Subcutaneous abdominal adipose tissue (tissue), 5 donors: ENCODE results near the gene DNAJC6.

Experiments
- H3K27ac ChIP-seq: one replicate; pipeline ENCODE4 v1.7.0; 2013; ENCODE audit warnings: low read depth, mild to moderate bottlenecking, inconsistent platforms, low read length, moderate library complexity
- H3K27me3 ChIP-seq, 5 donors: one replicate each; pipeline ENCODE4 v1.7.0; 2013; ENCODE audit warnings: low read length in 5 of 5, inconsistent platforms in 1 of 5; ENCODE audit not compliant: control insufficient read depth in 5 of 5, insufficient read depth in 4 of 5
- H3K36me3 ChIP-seq, 5 donors: one replicate each; pipeline ENCODE4 v1.7.0; 2013; ENCODE audit warnings: low read length in 5 of 5; ENCODE audit not compliant: control insufficient read depth in 5 of 5, insufficient read depth in 5 of 5
- H3K4me1 ChIP-seq, 5 donors: one replicate each; pipeline ENCODE4 v1.7.0; 2013; ENCODE audit warnings: low read length in 5 of 5, mild to moderate bottlenecking in 3 of 5, moderate library complexity in 1 of 5; ENCODE audit not compliant: control insufficient read depth in 5 of 5, insufficient read depth in 5 of 5
- H3K4me3 ChIP-seq, 5 donors: one replicate each; pipeline ENCODE4 v1.7.0; 2013; ENCODE audit warnings: low read length in 5 of 5, low read depth in 1 of 5
- H3K9ac ChIP-seq, 5 donors: one replicate each; pipeline ENCODE4 v1.7.0; 2013; ENCODE audit warnings: low read length in 5 of 5, mild to moderate bottlenecking in 4 of 5, moderate library complexity in 3 of 5
- H3K9me3 ChIP-seq, 5 donors: one replicate each; pipeline ENCODE4 v1.7.0; 2013; ENCODE audit warnings: low read length in 5 of 5; ENCODE audit not compliant: control insufficient read depth in 5 of 5
- donor health status: healthy.
- donor health status: healthy.
- donor health status: healthy.
- donor health status: healthy.
- donor health status: healthy.

Gene DNAJC6

GRCh38 chr1:65423884-65424572 is 114.7 kb downstream of the DNAJC6 start:
- Histone ChIP-seq H3K4me3 (no peak overlapping the region), H3K27me3 (no peaks in the 10 kb centered on the region), H3K36me3 (peaks cover 16 to 30% (median 21%) of the 10 kb centered on the region in 5 donors), H3K4me1 (peaks cover 4 to 40% (median 33%) of the 10 kb centered on the region in 5 donors), H3K27ac (no peak overlapping the region), H3K9ac (no peak overlapping the region), H3K9me3 (no peaks in the 10 kb centered on the region)

DNA sequence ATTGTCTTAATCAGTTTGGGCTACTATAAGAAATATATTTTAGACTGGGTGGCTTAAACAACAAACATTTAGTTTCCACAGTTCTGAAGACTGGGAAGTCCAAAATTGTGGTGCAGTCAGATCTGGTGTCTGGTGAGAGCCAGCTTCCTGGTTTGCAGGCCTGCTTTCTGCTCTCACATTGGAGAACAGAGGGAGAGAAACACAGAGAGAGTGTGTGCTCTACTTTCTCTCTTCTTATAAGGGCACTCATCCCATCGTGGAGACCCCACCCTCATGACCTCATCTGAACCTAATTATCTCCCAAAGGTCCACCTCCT is 115.2 kb downstream of the DNAJC6 start:
- H3K36me3 ChIP-seq: peaks cover 16 to 33% (median 25%) of the 10 kb centered on the region in 5 donors
- H3K9me3 ChIP-seq: no peaks in the 10 kb centered on the region
- no peak overlapping the region for H3K9ac ChIP-seq
- no peak overlapping the region for H3K27ac ChIP-seq
- no peaks in the 10 kb centered on the region for H3K27me3 ChIP-seq
- H3K4me1 ChIP-seq: peaks cover 4 to 43% (median 31%) of the 10 kb centered on the region in 5 donors
- H3K4me3 ChIP-seq: no peak overlapping the region

DNA sequence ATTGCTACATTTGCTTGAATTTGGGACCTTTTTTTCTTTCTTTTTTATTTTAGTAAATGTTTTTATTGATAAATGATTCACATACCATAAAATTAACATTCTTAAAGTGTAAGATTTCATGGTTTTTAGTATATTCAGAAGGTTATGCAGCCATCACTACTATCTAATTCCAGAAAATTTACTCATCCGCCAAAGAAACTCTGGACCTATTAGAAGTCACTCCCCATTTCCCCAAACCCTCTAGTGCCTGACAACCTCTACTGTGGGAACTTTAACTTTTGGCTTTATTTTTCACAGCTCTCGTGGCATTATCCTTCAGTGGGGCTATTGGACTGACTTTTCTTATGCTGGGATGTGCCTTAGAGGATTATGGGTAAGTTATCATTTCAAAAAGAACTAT is 115.7 kb downstream of the DNAJC6 start:
- Histone ChIP-seq H3K36me3 (peaks cover 17 to 36% (median 27%) of the 10 kb centered on the region in 5 donors), H3K4me1 (peaks cover 4 to 42% (median 32%) of the 10 kb centered on the region in 5 donors)

DNA sequence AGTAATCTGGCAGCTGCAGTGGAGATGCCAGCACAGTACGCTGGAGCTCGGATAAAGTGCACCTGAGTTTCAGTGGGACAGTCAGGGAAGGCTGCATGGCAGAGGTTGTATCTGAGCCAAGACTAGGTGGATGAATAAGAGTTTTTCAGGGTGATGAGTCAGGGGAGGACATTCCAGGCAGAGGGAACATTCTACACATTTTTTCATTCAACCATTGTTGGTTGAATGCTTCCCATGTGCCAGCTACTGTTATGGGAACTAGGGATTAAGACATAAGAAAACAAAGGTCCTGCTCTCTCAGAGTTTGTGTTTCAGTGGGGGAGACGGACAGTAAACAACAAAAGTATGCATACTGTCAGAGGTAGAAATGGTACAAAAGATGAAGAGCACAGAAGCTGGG is 116.4 kb downstream of the DNAJC6 start:
- Histone ChIP-seq H3K9me3 (no peaks in the 10 kb centered on the region), H3K36me3 (peaks cover 24 to 43% (median 32%) of the 10 kb centered on the region in 5 donors), H3K27ac (no peak overlapping the region), H3K9ac (no peak overlapping the region), H3K27me3 (no peaks in the 10 kb centered on the region), H3K4me3 (no peak overlapping the region), H3K4me1 (peaks cover 4 to 47% (median 33%) of the 10 kb centered on the region in 5 donors)

More for the DNA sequence above, 115.7 kb downstream of the DNAJC6 start:
- Histone ChIP-seq H3K4me3 (no peak overlapping the region), H3K27me3 (no peaks in the 10 kb centered on the region), H3K27ac (no peak overlapping the region), H3K9ac (no peak overlapping the region), H3K9me3 (no peaks in the 10 kb centered on the region)

DNA sequence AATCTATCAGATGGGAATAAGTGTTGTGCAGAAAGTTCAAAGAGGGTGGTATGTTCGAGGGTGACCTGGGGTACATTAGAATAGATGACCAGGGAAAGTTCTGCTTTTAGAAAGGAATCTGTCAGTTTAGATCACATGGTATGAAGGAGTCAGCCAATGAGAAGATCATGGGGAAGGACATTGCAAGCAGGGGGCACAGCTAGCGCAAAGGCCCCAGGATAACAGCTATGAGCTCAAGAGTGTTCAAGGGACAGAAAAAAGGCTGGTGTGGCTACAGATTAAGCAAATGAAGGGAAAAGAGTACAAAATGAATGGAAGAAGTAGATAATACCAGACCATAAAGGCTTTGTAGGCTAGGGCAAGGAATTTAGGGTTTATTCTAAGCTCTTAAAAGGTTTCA is 119.7 kb downstream of the DNAJC6 start:
- Histone ChIP-seq H3K9me3 (no peaks in the 10 kb centered on the region), H3K36me3 (peaks cover 37 to 64% (median 45%) of the 10 kb centered on the region in 5 donors), H3K4me1 (peaks cover 0 to 33% (median 10%) of the 10 kb centered on the region in 5 donors), H3K9ac (peak overlapping the region in 1 of 5 donors; percentile 33), H3K4me3 (no peak overlapping the region), H3K27me3 (no peaks in the 10 kb centered on the region), H3K27ac (peak overlapping the region; percentile 80)

- Histone ChIP-seq H3K9me3 (no peaks in the 10 kb centered on the region), H3K27me3 (no peaks in the 10 kb centered on the region), H3K4me3 (no peak overlapping the region), H3K27ac (peak overlapping the region; percentile 80), H3K36me3 (peaks cover 37 to 70% (median 47%) of the 10 kb centered on the region in 5 donors), H3K4me1 (peaks cover 0 to 28% (median 10%) of the 10 kb centered on the region in 5 donors), H3K9ac (peak overlapping the region in 3 of 5 donors; percentile 21 to 49 (median 35))
Measured at GRCh38 chr1:65429806-65430205, 120.5 kb downstream of the DNAJC6 start.

DNA sequence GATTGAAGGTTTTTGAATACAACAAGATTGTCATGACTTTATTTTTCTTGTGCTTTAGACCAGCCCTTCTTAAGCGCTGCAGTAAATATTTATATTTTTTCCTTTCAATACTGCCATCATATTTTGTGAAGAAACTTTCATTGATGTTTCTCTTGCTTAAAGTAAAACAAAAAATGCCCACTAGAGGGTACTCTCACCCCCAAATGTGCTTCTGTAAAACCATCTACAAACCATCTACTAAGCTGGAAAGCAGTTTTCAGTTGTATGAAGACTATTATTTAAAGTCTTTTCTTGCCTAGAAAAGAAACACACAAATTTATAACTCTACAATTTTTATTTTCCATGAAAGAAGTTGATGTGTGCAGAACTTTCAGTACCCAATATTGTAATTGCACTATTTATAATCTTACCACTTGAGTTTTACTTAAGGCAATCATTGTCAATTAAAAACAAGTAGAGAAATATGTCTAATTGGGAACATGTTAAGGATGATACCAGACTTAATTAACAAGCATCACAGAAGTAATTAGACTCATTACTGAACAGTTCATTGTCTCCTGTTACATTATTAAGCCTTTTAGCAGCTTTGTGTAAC is 121.9 kb downstream of the DNAJC6 start:
- peak overlapping the region; percentile 80 for H3K27ac ChIP-seq
- peaks cover 34 to 62% (median 37%) of the 10 kb centered on the region in 5 donors for H3K36me3 ChIP-seq
- peaks cover 0 to 30% (median 10%) of the 10 kb centered on the region in 5 donors for H3K4me1 ChIP-seq
- no peaks in the 10 kb centered on the region for H3K9me3 ChIP-seq
- no peaks in the 10 kb centered on the region for H3K27me3 ChIP-seq
- no peak overlapping the region for H3K9ac ChIP-seq
- H3K4me3 ChIP-seq: no peak overlapping the region

- Histone ChIP-seq H3K27ac (no peak overlapping the region), H3K4me1 (peaks cover 0 to 30% (median 11%) of the 10 kb centered on the region in 5 donors), H3K9me3 (no peaks in the 10 kb centered on the region)
Measured at GRCh38 chr1:65432918-65433317, 123.6 kb downstream of the DNAJC6 start.

GRCh38 chr1:65434255-65434654 is 124.9 kb downstream of the DNAJC6 start:
- Histone ChIP-seq H3K4me1 (peaks cover 0 to 26% (median 11%) of the 10 kb centered on the region in 5 donors), H3K9me3 (no peaks in the 10 kb centered on the region), H3K27me3 (no peaks in the 10 kb centered on the region), H3K36me3 (peaks cover 23 to 40% (median 26%) of the 10 kb centered on the region in 5 donors), H3K27ac (no peak overlapping the region), H3K4me3 (no peak overlapping the region), H3K9ac (no peak overlapping the region)

More at GRCh38 chr1:65432918-65433317, 123.6 kb downstream of the DNAJC6 start:
- no peak overlapping the region for H3K9ac ChIP-seq
- H3K27me3 ChIP-seq: no peaks in the 10 kb centered on the region
- H3K4me3 ChIP-seq: no peak overlapping the region
- peaks cover 26 to 45% (median 29%) of the 10 kb centered on the region in 5 donors for H3K36me3 ChIP-seq

GRCh38 chr1:65434760-65435159 is 125.4 kb downstream of the DNAJC6 start:
- H3K36me3 ChIP-seq: peaks cover 23 to 39% (median 25%) of the 10 kb centered on the region in 5 donors

More at GRCh38 chr1:65434760-65435159, 125.4 kb downstream of the DNAJC6 start:
- Histone ChIP-seq H3K9ac (no peak overlapping the region), H3K27me3 (no peaks in the 10 kb centered on the region), H3K4me3 (no peak overlapping the region), H3K9me3 (no peaks in the 10 kb centered on the region), H3K27ac (no peak overlapping the region), H3K4me1 (peaks cover 0 to 25% (median 10%) of the 10 kb centered on the region in 5 donors)
